SKM-1 (cell line): ENCODE measurements around the gene TENT4A.

Experiments
- DNase-seq: peaks from one replicate; lab custom pipeline; 2025; ENCODE audit not compliant: unreplicated experiment; lab: John Stamatoyannopoulos, UW

The TENT4A gene

GRCh38 chr5:6791031-6791430 is 77.8 kb downstream of the TENT4A start:
- DNase-seq: no peak

GRCh38 chr5:6792376-6792775 is 79.1 kb downstream of the TENT4A start:
- DNase-seq: no peak

- DNase-seq: no peak
Measured at GRCh38 chr5:6792911-6793471, 79.8 kb downstream of the TENT4A start.

- DNase-seq: no peak
Measured at GRCh38 chr5:6801236-6801635, 88.0 kb downstream of the TENT4A start.

DNA sequence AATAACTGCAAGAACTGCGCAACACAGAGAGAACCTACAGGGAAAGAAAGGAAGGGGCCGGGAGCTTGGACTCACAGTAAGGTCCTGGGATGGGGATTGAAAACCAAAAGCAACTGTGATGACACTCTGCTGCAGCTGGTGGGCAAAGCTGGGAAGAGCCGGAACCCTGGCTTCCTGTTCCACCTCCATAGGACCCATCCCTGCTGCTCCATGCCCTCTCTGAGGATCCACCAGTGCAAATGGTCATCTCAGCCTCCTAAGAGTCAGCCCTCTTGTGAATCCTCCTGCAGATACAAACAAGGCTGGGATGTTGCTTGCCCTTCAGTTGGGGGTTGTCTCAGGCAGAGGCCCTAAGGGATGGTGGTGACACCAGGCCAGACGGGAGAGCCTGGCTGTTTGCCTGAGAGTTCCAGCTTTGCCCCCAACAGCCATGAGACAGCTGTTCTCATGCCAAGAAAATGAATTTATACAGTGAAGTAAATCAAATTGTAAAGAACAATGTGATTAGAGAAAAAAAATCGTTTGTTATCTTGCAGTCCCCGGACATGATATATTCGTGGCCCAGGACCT is 90.8 kb downstream of the TENT4A start:
- DNase-seq: no peak

DNA sequence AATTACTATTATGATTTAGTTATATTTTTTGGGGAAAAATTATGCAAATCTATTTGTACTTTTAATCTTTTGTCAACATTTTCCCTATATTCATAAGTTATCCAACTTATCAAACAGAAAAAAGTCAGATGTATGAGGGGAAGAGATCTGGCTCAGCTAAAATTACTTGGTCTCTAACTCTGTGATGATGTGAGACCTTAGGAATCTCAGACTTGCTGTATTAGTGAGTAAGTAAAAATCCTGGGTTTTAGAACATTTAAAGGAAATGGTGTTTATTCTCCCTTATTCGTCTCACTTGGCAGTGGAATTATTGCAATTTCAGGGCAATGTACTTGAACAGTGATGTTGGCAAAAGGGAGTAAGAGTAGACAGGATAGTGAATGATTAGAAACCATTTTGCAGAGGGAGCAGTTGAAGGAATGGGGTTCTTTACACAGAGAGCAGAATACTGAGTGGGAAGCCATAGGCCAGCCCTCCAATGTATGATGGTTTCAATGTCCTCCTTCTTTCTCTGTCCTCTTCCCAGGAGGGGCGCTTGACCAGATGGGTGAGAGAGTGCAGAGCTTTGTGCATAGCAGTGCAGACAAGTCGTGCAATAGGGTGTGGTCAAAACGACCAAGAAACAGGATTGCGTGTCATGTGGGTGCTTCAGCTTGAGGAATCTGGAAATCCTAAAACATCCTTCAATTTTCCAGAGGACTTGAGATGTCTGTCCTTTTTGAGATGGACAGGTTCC is 91.7 kb downstream of the TENT4A start:
- no peak for DNase-seq

DNA sequence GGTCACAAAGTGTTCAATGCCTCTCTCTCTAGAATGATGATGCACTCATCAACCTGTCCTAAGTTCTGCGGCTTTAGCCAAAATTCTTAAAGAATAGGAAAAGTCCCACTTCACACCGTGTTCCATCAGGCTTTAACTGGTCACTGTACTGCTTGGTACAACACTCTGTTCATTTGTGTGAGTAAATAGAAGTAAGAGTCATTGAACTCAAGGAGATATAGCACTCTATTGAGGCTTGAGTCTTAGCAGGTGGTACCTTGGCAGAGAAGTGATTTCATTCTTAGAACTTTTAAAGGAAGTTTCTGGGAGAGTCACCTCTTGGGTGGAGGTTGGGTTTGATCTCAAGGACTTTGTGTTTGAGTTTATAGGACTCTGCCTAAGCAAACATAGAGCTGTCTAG is 92.6 kb downstream of the TENT4A start:
- no peak for DNase-seq
